ENCODE results near the gene PTPRK.

DNA sequence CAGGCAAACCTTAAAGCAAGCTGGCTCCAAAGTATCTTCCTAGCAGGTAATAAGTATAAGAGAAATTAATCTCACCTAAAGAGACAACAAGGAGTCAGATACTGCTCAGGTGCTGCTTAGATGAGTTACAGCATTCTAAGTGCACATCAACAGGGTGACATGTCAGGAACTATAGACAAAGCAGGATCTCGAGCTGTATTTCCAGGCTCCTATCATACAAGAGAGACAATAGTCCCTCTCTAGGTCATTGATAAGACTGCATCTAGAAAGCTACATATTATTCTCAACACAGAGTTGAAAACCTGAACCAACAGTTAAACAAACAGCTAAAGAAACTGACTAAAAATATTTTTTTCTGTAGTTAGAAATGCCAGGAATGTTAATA is 3.9 kb downstream of the PTPRK start:
- TF ChIP-seq TARDBP (IDR thresholded peaks at IDR 0.05) (no peak), FOXA1 (IDR thresholded peaks at IDR 0.05) (no peak), ARNT (IDR thresholded peaks at IDR 0.05) (no peak), PKNOX1 (IDR thresholded peaks at IDR 0.05) (no peak; the same call in 1 of the 2 replicates), CTBP1 (IDR thresholded peaks at IDR 0.05; ENCODE audit: borderline replicate concordance) (no peak), ZNF384 (IDR thresholded peaks at IDR 0.05) (no peak), ELF4 (IDR thresholded peaks at IDR 0.05) (no peak), BHLHE40 (IDR thresholded peaks at IDR 0.05; ENCODE audit: borderline replicate concordance) (no peak), NFRKB (IDR thresholded peaks at IDR 0.05) (no peak), FOXM1 (IDR thresholded peaks at IDR 0.05; ENCODE audit: borderline replicate concordance) (no peak), L3MBTL2 (conservative IDR thresholded peaks at IDR 0.05) (no peak)

Measured in HEK293T (cell line).